Transverse colon (tissue), 4 donors: ENCODE measurements around the gene ATP11A. TPM values are rescaled to one million over a fixed set of nuclear protein-coding genes. Genes with fewer than 3 reads are reported as not detected.

Experiments
- DNase-seq: peaks from one replicate; pipeline ENCODE4 v3.0.0-alpha.2; 2019
- H3K27ac ChIP-seq, 4 donors: fragments of 200-600 bp; sonication (generic); 2 replicates each; pipeline ENCODE4 v1.5.1; 2016 to 2018; ENCODE audit warnings: inconsistent platforms in 4 of 4
- H3K27me3 ChIP-seq: fragments of 200-600 bp; sonication (generic); 2 replicates; pipeline ENCODE4 v1.5.1; 2017; ENCODE audit warnings: inconsistent platforms
- H3K36me3 ChIP-seq, 4 donors: fragments of 200-600 bp; sonication (generic); 2 replicates each; pipeline ENCODE4 v1.5.1; 2017 to 2019; ENCODE audit warnings: inconsistent platforms in 4 of 4
- H3K4me1 ChIP-seq, 4 donors: fragments of 200-600 bp; sonication (generic); 2 replicates each; pipeline ENCODE4 v1.5.1; 2017 to 2020; ENCODE audit warnings: inconsistent platforms in 4 of 4
- H3K4me3 ChIP-seq, 4 donors: fragments of 200-600 bp; sonication (generic); 1 replicate in 1 of 4; 2 replicates in 3 of 4; pipeline versions ENCODE4 v1.5.1 to v1.6.1; 2017 to 2019; ENCODE audit warnings: inconsistent platforms in 4 of 4
- H3K9me3 ChIP-seq, 2 donors: fragments of 200-600 bp; sonication (generic); 2 replicates each; pipeline ENCODE4 v1.5.1; 2017 to 2019; ENCODE audit warnings: inconsistent platforms in 2 of 2
- EP300 ChIP-seq: sonication (generic); formaldehyde crosslinking; IDR thresholded peaks from one replicate; pipeline ENCODE4 v1.6.1; 2017; ENCODE audit warnings: antibody characterized with exemption, low read depth
- POLR2A ChIP-seq: fragments of 450-650 bp; IDR thresholded peaks from one replicate; pipeline ENCODE4 v1.6.1; 2016; ENCODE audit warnings: antibody characterized with exemption, mild to moderate bottlenecking, moderate library complexity
- POLR2AphosphoS5 ChIP-seq, 3 donors: sonication (generic); formaldehyde crosslinking; IDR thresholded peaks; one replicate each; pipeline ENCODE4 v1.6.1; 2016; ENCODE audit warnings: antibody characterized with exemption in 3 of 3
- WGBS, 2 donors: methylation state at CpG; one replicate each; pipeline ENCODE4 v1.1.5; 2018; ENCODE audit warnings: low coverage in 1 of 2; 5-methylcytosine and 5-hydroxymethylcytosine counted together
- in situ Hi-C, 4 donors: fragments of 200-750 bp; cut with MboI; loops; one replicate each; pipeline versions ENCODE4 v1.15.0 to v1.15.1; 2017; ENCODE audit warnings: low sequenced_read_pairs in 3 of 4, low pct_ligation_motif_present in 1 of 4, low pct_unique_long_range_greater_than_20kb in 1 of 4
- intact Hi-C: fragments of 100-400 bp; cut with DNase I; formaldehyde crosslinking; loops from one replicate; pipeline ENCODE4 v1.15.1; 2023; ENCODE audit warnings: low total_unique reads
- total RNA-seq, 4 donors: library from RNA; depleted of rRNA; stranded (reverse); fragments of >200 nt; gene quantifications; one replicate each; pipeline ENCODE4 v1.1.0, GENCODE V29; 2016
- TF ChIP-seq, protein P1 (sequence below), 5 experiments: fragments of 200-600 bp in 3 of 5; fragments of 450-650 bp in 2 of 5; sonication (generic) in 3 of 5; IDR thresholded peaks; 1 replicate in 2 of 5; 2 replicates in 3 of 5; pipeline ENCODE4 v1.5.1; 2016 to 2017; ENCODE audit warnings: antibody characterized with exemption in 5 of 5, inconsistent platforms in 3 of 5, mild to moderate bottlenecking in 2 of 5, moderate library complexity in 1 of 5

Gene ATP11A
- total RNA-seq, 4 donors from 2014 or later: 10.2 to 17.5 (median 13.3) TPM

DNA sequence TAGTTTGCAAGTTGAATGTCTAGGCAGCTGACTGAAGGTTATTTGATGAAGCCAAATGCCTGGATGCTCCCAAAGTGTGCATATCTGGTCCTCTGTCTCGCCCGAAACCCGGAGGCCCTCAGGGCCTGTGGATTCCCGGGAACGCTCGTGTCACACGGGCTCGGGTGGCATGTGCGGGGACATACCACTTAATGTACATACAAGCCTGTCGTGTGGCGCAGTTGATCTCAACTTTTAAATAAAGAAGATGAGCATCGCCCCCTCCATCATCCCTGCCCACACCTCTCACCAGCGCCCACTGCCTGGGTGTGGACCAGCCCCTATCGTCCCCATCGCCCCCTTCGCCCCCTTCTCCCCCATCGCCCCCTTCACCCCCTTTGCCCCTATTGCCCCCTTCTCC is 33.9 kb downstream of the ATP11A start:
- no peak overlapping the region for H3K27ac ChIP-seq
- H3K9me3 ChIP-seq: no peaks in the 10 kb centered on the region
- TF ChIP-seq, protein P1, sequence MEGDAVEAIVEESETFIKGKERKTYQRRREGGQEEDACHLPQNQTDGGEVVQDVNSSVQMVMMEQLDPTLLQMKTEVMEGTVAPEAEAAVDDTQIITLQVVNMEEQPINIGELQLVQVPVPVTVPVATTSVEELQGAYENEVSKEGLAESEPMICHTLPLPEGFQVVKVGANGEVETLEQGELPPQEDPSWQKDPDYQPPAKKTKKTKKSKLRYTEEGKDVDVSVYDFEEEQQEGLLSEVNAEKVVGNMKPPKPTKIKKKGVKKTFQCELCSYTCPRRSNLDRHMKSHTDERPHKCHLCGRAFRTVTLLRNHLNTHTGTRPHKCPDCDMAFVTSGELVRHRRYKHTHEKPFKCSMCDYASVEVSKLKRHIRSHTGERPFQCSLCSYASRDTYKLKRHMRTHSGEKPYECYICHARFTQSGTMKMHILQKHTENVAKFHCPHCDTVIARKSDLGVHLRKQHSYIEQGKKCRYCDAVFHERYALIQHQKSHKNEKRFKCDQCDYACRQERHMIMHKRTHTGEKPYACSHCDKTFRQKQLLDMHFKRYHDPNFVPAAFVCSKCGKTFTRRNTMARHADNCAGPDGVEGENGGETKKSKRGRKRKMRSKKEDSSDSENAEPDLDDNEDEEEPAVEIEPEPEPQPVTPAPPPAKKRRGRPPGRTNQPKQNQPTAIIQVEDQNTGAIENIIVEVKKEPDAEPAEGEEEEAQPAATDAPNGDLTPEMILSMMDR (IDR thresholded peaks at IDR 0.05): no peak
- TF ChIP-seq POLR2AphosphoS5 (IDR thresholded peaks at IDR 0.05) (no peak), POLR2A (no peak), EP300 (no peak)
- H3K27me3 ChIP-seq: no peaks in the 10 kb centered on the region
- H3K36me3 ChIP-seq: no peaks in the 10 kb centered on the region
- H3K4me3 ChIP-seq: no peak overlapping the region
- in situ Hi-C loops: no loop called here
- WGBS, 2 donors: 98% methylated on average over 17 of the region's 17 CpGs; no CpG with 5 or more reads in 1 of the 2 donors
- DNase-seq: no peak
- intact Hi-C loops: no loop called here
- peaks cover 0 to 11% (median 3%) of the 10 kb centered on the region in 4 donors for H3K4me1 ChIP-seq

DNA sequence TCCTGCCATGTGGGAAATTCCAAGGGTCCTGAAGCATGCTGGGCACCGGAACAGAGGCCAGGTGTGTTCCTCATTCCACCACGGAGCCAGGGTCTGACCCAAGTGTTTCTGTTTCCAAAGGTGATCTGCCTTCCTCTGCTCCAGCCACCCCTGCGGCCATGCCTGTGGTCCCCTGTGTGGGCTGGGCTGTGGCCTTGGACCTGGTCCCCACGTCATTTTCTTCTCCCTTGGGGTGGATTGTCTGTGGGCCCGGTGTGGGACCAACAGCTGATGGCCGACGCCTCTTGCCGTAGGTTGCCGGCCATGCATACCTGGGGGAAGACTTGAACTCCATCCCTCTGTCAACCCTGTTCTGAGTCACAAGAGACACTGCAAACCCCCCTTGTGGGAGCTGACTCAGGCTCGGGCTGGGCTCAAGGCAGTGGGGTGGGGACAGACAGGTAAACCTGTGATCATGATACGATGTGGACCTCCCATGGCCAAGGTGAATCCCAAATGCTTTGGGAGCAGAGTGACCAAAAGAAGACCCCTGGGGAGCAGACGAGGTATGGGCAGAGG is 35.0 kb downstream of the ATP11A start:
- no peaks in the 10 kb centered on the region for H3K36me3 ChIP-seq
- in situ Hi-C loops: no loop called here
- intact Hi-C loops: no loop called here
- no peak overlapping the region for H3K4me3 ChIP-seq
- no peak for TF ChIP-seq POLR2AphosphoS5 (IDR thresholded peaks at IDR 0.05)
- no peak for TF ChIP-seq POLR2A
- TF ChIP-seq EP300: no peak
- TF ChIP-seq, protein P1 (IDR thresholded peaks at IDR 0.05): no peak
- 80 to 95% methylated on average over 1 to 12 of the region's 12 CpGs for WGBS, 2 donors
- DNase-seq: no peak
- no peak overlapping the region for H3K27ac ChIP-seq
- H3K9me3 ChIP-seq: no peaks in the 10 kb centered on the region
- peaks cover 0 to 11% (median 3%) of the 10 kb centered on the region in 4 donors for H3K4me1 ChIP-seq
- H3K27me3 ChIP-seq: no peaks in the 10 kb centered on the region

GRCh38 chr13:112725346-112726015 is 35.6 kb downstream of the ATP11A start:
- H3K4me1 ChIP-seq: peaks cover 0 to 11% (median 3%) of the 10 kb centered on the region in 4 donors

DNA sequence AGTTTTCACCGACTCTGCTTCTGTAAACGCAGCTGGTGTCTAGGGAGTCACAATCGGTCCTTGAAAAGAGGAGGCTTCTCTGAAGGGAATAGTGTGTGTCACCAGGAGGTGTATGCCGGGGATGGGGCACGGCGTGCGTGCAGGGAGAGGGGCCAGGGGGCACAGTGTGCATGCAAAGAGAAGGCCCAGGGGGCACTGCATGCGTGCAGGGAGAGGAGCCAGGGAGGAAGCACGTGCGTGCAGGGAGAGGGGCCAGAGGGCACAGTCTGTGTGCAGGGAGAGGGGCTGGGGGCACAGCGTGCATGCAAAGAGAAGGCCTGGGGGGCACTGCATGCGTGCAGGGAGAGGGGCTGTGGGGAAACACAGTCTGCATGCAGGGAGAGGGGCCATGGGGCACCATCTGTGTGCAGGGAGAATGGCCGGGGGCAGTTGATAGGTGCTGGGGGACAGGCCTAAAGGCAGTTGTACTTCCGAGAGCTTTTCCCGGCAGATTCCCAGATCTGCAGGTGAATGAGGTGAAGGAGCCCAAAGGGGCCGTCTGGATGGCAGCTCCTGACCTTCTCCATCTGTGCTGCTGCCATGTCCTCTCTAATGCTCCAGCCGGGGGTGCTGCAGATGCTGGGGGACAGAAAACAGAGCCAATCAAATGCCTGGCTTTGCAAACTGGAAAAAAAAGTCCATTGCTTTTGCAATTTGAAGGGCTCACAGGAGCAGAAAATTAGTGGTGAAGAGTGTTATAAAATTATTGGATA is 36.4 kb downstream of the ATP11A start:
- TF ChIP-seq POLR2A: no peak
- TF ChIP-seq, protein P1 (IDR thresholded peaks at IDR 0.05): no peak
- no peak for TF ChIP-seq EP300
- TF ChIP-seq POLR2AphosphoS5 (IDR thresholded peaks at IDR 0.05): no peak
- Histone ChIP-seq H3K4me3 (no peak overlapping the region), H3K36me3 (no peaks in the 10 kb centered on the region), H3K9me3 (no peaks in the 10 kb centered on the region), H3K27me3 (no peaks in the 10 kb centered on the region), H3K27ac (no peak overlapping the region), H3K4me1 (peaks cover 0 to 11% (median 2%) of the 10 kb centered on the region in 4 donors)
- in situ Hi-C loops (no loop called here), intact Hi-C loops (no loop called here)
- 70 to 74% methylated on average over 4 to 17 of the region's 17 CpGs for WGBS, 2 donors
- DNase-seq: no peak

More at GRCh38 chr13:112725346-112726015, 35.6 kb downstream of the ATP11A start:
- in situ Hi-C loops: no loop called here
- no peak overlapping the region for H3K27ac ChIP-seq
- WGBS, 2 donors: 71% methylated on average over 18 of the region's 18 CpGs; no CpG with 5 or more reads in 1 of the 2 donors
- H3K27me3 ChIP-seq: no peaks in the 10 kb centered on the region
- DNase-seq: no peak
- intact Hi-C loops: no loop called here
- H3K9me3 ChIP-seq: no peaks in the 10 kb centered on the region
- no peak overlapping the region for H3K4me3 ChIP-seq
- no peaks in the 10 kb centered on the region for H3K36me3 ChIP-seq
- TF ChIP-seq, protein P1 (IDR thresholded peaks at IDR 0.05): no peak
- TF ChIP-seq POLR2A (no peak), POLR2AphosphoS5 (IDR thresholded peaks at IDR 0.05) (no peak), EP300 (no peak)
